LNCAP (cell line): Measurements from ENCODE around the gene NFATC2.

Source experiments
- TF ChIP-seq, protein P1 (sequence below): fragments of 450-650 bp; IDR thresholded peaks from 2 replicates; pipeline ENCODE4 v1.5.1; 2017; ENCODE audit warnings: mild to moderate bottlenecking

NFATC2 gene

DNA sequence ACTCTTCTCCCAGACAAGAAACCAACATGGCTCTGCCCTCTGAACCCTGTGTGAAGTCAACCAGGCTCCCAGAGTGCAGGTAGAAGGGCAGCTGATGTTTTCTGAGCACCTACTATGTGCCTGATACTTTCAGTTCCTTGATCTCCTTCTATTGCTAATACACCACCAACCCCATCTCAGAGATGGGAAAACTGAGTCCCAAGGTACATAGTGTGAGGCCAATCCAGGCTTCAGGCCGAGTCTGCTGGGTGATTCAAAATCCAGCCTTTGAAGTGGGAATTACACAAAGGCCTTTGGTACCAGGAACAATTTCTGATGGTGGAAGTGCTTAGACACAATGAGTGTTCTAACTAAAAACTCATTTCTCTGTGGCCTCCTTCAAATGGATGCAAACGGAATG lies 96.3 kb downstream of the NFATC2 start:
- TF ChIP-seq, protein P1, sequence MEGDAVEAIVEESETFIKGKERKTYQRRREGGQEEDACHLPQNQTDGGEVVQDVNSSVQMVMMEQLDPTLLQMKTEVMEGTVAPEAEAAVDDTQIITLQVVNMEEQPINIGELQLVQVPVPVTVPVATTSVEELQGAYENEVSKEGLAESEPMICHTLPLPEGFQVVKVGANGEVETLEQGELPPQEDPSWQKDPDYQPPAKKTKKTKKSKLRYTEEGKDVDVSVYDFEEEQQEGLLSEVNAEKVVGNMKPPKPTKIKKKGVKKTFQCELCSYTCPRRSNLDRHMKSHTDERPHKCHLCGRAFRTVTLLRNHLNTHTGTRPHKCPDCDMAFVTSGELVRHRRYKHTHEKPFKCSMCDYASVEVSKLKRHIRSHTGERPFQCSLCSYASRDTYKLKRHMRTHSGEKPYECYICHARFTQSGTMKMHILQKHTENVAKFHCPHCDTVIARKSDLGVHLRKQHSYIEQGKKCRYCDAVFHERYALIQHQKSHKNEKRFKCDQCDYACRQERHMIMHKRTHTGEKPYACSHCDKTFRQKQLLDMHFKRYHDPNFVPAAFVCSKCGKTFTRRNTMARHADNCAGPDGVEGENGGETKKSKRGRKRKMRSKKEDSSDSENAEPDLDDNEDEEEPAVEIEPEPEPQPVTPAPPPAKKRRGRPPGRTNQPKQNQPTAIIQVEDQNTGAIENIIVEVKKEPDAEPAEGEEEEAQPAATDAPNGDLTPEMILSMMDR, result no peak

DNA sequence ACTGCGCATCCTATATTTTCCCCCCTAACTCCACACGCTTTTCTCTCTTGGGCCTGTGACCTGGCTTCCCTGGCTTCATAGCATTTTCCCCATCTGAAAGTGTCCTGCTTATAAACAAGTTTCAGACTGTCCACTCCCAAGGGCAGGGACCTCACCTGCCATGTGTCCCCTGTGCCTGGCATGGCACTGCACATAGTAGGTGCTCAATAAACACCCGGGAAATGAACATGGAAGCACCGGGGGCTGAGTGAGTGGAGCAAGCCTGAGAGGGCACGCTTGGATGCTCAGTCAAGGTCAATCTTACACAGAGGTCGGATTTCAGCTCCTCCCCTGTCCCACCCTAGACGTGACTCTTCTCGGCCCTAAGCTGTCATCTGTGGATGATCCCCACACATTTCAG lies 96.9 kb downstream of the NFATC2 start:
- TF ChIP-seq, protein P1, result no peak

DNA sequence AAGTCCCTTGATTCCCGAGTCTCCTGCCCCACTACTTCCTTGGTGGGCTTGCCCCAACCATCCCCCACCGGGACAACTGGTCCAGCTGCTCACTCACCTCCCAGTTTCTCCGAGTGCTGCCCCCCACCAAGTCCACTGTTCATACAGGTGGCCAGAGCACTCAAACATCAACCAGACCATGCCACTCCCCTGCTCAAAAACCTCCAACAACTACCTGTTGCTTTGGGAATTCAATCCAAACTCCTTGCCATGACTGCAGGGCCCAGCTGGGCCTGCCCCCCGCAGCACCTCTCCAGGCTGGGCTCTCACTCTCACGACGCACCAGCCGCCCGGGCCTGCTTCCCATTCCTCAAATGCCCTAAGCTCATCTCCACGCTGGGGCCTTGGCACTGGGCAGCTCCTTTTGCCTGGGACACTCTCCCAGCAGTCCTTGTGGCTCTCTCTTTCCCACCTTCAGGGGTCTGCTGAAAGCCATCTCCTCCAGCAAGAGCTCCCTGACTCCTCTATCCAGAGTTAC lies 97.5 kb downstream of the NFATC2 start:
- TF ChIP-seq, protein P1, result no peak

DNA sequence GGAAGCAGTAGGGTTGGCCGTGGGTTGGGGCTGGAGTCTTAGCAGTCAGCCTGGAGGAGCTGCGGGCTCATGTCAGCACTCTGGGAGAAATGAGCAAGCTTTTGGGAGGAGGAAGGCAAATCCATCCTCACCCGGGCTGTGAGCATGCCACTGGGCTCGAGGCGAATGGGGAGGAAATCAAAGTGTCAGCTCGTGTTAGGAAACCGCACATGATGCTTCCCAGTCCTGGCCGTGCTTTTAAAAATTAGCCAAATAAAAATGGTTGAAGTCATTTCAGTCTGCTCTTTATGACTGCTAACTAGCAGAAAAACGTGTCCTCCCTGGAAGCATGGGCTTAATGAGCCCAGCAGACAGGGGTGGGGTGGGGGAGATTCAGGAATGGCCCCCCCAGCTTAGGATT lies 98.1 kb downstream of the NFATC2 start:
- TF ChIP-seq, protein P1, result no peak

DNA sequence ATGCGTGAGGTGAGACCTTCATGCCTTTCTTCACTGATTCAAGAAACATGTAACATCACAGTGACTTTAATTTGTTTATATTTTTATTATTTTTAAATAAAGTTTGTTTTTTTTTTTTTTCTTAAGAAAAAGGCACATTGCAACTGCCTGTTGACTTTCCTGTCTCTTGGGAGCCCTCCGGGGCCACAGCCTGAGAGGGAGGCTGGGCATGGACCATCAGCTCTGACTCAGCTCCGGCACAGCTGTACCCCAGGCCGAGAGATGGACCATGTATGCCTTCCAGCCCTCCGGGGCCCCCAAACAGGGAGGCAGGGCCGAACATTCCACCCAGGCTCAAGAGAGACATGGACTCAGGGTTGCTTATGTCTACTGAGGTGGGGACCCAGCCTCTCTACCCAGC lies 99.9 kb downstream of the NFATC2 start:
- TF ChIP-seq, protein P1, result no peak

DNA sequence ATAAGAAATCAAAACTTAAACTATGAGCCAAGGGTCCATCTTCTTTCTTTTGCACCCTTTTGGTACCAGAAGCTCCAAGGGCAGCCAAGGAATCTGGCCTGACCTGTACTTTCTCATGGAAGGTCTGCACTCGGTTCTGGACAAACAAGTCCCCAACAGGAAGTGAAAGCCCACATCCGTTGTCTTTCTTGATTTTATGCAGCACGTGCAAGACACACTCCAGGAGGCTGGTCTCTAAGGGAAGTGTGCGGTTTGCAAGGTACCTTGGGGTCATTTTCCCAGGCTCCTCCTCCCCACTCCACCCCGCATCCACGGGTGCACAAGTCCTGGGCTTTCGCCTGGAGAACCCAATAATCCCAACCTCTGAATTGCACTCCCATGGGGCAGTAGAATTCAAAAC lies 101.9 kb downstream of the NFATC2 start:
- TF ChIP-seq, protein P1, result no peak

DNA sequence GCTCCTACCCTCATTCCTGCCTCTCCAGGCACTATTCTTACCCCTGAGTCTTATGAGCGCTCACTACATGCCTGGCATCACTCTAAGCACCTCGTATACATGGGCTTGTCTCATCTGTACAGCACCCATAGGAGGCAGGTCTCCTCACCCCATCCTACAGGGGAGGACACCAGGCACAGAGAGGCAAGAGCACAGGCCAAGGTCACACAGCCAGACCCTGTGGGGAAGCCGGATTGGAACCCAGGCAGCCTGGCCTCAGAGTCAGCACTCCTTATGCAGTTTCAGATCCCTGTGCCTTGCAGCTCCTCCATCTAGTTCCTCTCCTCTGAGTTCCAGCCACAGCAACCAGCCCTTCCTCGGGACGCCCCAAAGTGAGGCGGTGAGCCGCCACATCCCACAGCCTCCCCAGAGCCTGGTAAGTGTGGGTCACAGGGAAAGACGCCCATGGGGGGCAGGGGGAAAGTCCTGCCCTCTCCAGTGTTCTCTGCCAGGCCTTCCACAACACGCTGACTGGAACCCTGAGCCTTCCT lies 103.3 kb downstream of the NFATC2 start:
- TF ChIP-seq, protein P1, result no peak

DNA sequence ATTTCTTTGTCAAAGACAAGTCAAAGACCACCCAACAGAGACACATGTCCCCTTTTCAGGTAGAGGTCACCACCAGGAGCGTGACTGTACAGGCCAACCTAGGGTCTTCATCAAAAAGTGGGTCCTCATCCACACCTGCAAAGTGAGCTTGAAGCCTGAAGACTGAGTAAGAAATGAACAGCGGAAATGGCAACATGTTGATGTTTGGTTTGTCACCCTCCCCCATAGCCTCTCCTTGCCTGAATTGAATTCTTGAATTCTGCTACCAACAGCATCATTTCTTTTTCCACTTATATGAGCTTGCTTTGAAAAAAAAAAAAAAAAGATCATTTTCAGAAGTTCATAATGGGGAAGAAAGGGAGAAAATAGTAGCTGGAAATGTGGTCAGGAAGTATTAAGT lies 104.4 kb downstream of the NFATC2 start:
- TF ChIP-seq, protein P1, result no peak
